ENCODE measurements around the gene FBXL17.

DNA sequence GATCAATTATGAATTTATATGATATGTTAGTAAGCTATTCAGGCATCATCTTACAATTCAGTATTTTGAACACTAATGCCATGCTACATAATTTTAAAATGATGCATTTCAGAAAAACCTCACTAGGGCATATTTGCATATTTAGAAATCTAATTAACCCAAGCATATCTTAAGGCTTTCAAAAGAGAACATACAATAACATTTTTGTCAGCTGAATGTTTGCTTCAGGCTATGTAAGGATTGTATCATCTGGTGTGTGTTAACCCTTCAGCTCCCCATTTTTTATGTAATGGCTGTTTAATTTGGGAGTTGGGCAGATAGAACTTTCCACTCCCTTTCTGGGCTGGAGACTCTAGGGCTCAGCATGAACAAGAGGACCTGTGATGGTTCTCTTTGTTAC is 412.1 kb downstream of the FBXL17 start:
- TF ChIP-seq, protein P1, sequence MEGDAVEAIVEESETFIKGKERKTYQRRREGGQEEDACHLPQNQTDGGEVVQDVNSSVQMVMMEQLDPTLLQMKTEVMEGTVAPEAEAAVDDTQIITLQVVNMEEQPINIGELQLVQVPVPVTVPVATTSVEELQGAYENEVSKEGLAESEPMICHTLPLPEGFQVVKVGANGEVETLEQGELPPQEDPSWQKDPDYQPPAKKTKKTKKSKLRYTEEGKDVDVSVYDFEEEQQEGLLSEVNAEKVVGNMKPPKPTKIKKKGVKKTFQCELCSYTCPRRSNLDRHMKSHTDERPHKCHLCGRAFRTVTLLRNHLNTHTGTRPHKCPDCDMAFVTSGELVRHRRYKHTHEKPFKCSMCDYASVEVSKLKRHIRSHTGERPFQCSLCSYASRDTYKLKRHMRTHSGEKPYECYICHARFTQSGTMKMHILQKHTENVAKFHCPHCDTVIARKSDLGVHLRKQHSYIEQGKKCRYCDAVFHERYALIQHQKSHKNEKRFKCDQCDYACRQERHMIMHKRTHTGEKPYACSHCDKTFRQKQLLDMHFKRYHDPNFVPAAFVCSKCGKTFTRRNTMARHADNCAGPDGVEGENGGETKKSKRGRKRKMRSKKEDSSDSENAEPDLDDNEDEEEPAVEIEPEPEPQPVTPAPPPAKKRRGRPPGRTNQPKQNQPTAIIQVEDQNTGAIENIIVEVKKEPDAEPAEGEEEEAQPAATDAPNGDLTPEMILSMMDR (IDR thresholded peaks at IDR 0.05; ENCODE audit: low read depth, low read length, missing input control) = no peak
- TF ChIP-seq RXRA (IDR thresholded peaks at IDR 0.05) = no peak
- no peak for TF ChIP-seq TAF1 (conservative IDR thresholded peaks at IDR 0.05)
- TF ChIP-seq RAD21 (IDR thresholded peaks at IDR 0.05) = no peak
- TF ChIP-seq, protein P2, sequence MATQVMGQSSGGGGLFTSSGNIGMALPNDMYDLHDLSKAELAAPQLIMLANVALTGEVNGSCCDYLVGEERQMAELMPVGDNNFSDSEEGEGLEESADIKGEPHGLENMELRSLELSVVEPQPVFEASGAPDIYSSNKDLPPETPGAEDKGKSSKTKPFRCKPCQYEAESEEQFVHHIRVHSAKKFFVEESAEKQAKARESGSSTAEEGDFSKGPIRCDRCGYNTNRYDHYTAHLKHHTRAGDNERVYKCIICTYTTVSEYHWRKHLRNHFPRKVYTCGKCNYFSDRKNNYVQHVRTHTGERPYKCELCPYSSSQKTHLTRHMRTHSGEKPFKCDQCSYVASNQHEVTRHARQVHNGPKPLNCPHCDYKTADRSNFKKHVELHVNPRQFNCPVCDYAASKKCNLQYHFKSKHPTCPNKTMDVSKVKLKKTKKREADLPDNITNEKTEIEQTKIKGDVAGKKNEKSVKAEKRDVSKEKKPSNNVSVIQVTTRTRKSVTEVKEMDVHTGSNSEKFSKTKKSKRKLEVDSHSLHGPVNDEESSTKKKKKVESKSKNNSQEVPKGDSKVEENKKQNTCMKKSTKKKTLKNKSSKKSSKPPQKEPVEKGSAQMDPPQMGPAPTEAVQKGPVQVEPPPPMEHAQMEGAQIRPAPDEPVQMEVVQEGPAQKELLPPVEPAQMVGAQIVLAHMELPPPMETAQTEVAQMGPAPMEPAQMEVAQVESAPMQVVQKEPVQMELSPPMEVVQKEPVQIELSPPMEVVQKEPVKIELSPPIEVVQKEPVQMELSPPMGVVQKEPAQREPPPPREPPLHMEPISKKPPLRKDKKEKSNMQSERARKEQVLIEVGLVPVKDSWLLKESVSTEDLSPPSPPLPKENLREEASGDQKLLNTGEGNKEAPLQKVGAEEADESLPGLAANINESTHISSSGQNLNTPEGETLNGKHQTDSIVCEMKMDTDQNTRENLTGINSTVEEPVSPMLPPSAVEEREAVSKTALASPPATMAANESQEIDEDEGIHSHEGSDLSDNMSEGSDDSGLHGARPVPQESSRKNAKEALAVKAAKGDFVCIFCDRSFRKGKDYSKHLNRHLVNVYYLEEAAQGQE (IDR thresholded peaks at IDR 0.05) = no peak
- TF ChIP-seq, protein P3, sequence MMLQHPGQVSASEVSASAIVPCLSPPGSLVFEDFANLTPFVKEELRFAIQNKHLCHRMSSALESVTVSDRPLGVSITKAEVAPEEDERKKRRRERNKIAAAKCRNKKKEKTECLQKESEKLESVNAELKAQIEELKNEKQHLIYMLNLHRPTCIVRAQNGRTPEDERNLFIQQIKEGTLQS (IDR thresholded peaks at IDR 0.05) = no peak
- TF ChIP-seq JUND (IDR thresholded peaks at IDR 0.05) = no peak
- TF ChIP-seq, protein P4, sequence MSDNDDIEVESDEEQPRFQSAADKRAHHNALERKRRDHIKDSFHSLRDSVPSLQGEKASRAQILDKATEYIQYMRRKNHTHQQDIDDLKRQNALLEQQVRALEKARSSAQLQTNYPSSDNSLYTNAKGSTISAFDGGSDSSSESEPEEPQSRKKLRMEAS (IDR thresholded peaks at IDR 0.05) = no peak

Data from liver (tissue), 3 donors.